ENCODE measurements around the gene TSPOAP1. TPM values are rescaled to one million over a fixed set of nuclear protein-coding genes. Genes with fewer than 3 reads are reported as not detected.

The TSPOAP1 gene
- total and polyA plus RNA-seq, 10 of the 15 experiments (the other 5 are each of a cell fraction or from before 2014, with no cell fraction given): 0.58 to 16.4 (median 4.2) TPM; not detected in 1

DNA sequence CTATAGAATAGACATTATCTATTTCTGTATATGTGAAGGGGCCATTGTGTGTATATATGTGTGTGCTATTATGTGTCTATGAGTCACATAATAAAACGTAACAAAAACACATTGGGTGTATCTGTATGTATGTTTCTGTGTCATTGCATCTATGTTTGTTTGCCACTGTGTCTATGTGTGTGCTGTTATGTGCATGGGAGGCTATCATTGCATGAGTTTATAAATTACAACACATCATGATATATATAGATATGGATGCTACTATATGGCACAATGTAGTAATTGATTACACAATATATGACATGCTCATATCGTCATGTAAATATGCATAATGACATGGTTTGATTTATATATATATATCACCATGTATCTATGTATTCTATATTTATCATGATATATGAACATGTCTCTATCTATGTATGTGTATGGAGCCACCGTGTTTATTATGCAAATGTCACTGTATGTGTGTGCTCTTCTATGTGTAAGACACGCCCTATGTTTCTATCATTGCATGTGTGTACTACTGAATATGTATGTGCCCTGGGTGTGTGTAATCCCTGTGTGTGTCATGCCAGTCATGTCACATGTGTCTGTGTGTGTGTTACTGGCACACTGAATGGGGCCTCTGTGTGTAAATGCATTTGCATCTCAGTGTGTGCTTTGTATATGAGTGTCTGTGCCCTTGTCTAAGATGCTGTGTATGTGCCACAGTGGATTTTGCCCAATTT lies 1.4 kb upstream of the TSPOAP1 start (continued):
- TF ChIP-seq CREM (IDR thresholded peaks at IDR 0.05; ENCODE audit: low read depth): no peak; the same call in 1 of the 2 replicates
- TF ChIP-seq, protein P1, sequence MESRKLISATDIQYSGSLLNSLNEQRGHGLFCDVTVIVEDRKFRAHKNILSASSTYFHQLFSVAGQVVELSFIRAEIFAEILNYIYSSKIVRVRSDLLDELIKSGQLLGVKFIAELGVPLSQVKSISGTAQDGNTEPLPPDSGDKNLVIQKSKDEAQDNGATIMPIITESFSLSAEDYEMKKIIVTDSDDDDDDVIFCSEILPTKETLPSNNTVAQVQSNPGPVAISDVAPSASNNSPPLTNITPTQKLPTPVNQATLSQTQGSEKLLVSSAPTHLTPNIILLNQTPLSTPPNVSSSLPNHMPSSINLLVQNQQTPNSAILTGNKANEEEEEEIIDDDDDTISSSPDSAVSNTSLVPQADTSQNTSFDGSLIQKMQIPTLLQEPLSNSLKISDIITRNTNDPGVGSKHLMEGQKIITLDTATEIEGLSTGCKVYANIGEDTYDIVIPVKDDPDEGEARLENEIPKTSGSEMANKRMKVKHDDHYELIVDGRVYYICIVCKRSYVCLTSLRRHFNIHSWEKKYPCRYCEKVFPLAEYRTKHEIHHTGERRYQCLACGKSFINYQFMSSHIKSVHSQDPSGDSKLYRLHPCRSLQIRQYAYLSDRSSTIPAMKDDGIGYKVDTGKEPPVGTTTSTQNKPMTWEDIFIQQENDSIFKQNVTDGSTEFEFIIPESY (IDR thresholded peaks at IDR 0.05): no peak

DNA sequence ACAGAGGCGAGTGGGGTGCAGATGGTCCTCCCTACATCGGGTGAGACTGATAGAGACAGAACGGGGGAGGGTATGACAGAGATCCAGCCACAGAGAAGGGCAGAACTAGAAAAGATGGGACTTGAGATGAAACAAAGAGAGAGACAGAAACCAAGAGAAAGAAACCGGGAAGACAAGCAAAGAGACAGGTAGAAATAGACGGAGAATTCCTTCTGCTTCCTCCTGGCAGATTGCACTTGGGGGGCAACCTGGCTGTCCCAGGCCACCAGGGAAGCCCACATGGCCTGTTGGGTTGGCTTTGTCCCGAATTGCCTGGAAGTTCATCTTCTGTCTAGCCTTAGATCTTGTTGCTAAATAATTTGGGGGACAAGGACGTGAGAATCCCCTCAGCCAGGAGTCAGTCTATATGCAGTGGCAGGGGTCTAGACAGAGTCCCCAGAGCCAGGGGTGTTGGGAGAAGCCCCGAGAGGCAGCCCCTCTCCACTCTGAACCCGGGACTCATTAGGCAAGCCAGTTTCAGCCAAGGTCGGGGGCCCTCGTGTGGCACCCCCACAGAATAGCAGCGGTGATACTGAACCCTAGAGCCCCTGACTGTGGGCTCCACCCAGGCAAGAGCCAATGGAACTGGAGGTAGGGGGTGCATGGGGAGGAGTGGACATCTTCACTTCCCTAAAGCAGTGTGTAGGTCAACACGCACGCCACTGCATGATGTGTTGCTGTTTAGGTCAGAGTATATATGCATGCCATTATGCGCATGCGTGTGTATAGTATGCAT lies 627 bp upstream of the TSPOAP1 start:
- POLR2A ChIA-PET: interaction anchor here (1.7 kb wide), 1 partner anchor 11 kb away, joined by 5 read pairs; no protein-coding TSS in a partner anchor
- Histone ChIP-seq H3K9me3 (replicated peaks; ENCODE audit: control insufficient read depth, insufficient read depth, low read length) (no peaks in the 10 kb centered on the region; the same call in 2 of the 3 replicates), H3K9ac (ENCODE audit: control insufficient read depth, insufficient read depth, low read length) (peak overlapping the region; percentile 48), H4K20me1 (ENCODE audit: control insufficient read depth, insufficient read depth) (no peaks in the 10 kb centered on the region; the same call in 1 of the 2 replicates), H3K4me1 (ENCODE audit: control insufficient read depth, insufficient read depth, low read length) (peaks cover 22% of the 10 kb centered on the region), H3K27me3 (replicated peaks in 1 of 2; ENCODE audit: control insufficient read depth in 2 of 2, insufficient read depth in 2 of 2, low read length in 1 of 2) (no peaks in the 10 kb centered on the region; a peak in 1 of 4 replicates), H3K4me2 (ENCODE audit: control insufficient read depth, insufficient read depth) (peak overlapping the region; percentile 73), H3K4me3 (peak overlapping the region; percentile 56; the same call in 1 of the 2 replicates), H2AFZ (ENCODE audit: control insufficient read depth, low read depth, low read length) (no peak overlapping the region), H3K27ac (ENCODE audit: control insufficient read depth, insufficient read depth) (peak overlapping the region; percentile 60), H3K36me3 (ENCODE audit: control insufficient read depth in 2 of 2, insufficient read depth in 2 of 2, low read length in 1 of 2) (peaks cover 6 to 14% of the 10 kb centered on the region in 2 experiments), H3K79me2 (ENCODE audit: control insufficient read depth, insufficient read depth, low read length) (peaks cover 57% of the 10 kb centered on the region)
- SMC1A ChIA-PET (ENCODE audit: uncharacterized antibody, unreplicated experiment): interaction anchor here (1.5 to 2.3 kb wide), 4 partner anchors 8 to 176 kb away, joined by 3 to 16 read pairs (median 12); partner anchors contain the start of gene SUPT4H1
- CTCF ChIA-PET: interaction anchor here (1.8 to 4.0 kb wide), 3 partner anchors 9 to 25 kb away, joined by 5 to 51 read pairs (median 15); no protein-coding TSS in a partner anchor
- no TSS peak for BruUV-seq (replicated peaks)
- 2% methylated on average over 16 of the region's 16 CpGs for WGBS (ENCODE audit: insufficient coverage, insufficient replicate concordance, low lambda C conversion rate, missing lambda C conversion rate)
- RAD21 ChIA-PET (ENCODE audit: unreplicated experiment): interaction anchor here (1.1 to 3.6 kb wide), 4 partner anchors 9 to 22 kb away, joined by 4 to 40 read pairs (median 18); partner anchors contain the start of gene SUPT4H1
- FAIRE-seq: peak; percentile 94
- intact Hi-C loops (cut with micrococcal nuclease; ENCODE audit: unreplicated experiment): loop anchor here (1.0 kb wide), 2 partner anchors 15 to 23 kb away; partner anchors contain the start of gene SUPT4H1
- ATAC-seq: peak; percentile 51
- DNase-seq (ENCODE audit: low read depth, low spot score): peak; percentile 97
- in situ Hi-C loops (cut with MboI): no loop called here
- TF ChIP-seq NRF1 (conservative IDR thresholded peaks at IDR 0.05; ENCODE audit: low read depth, low read length) (peak; percentile 26; the same call in 1 of the 2 replicates), ETV6 (conservative IDR thresholded peaks at IDR 0.05 in 1 of 2, IDR thresholded peaks at IDR 0.05 in 1 of 2; ENCODE audit: borderline replicate concordance in 1 of 2, low read depth in 1 of 2) (peak in 1 of 2 experiments; percentile 47; a peak in 2 of 4 replicates), YBX1 (IDR thresholded peaks at IDR 0.05) (no peak), IKZF2 (IDR thresholded peaks at IDR 0.05) (peak; percentile 55 to 79), SP1 (IDR thresholded peaks at IDR 0.05; ENCODE audit: low read depth, low read length) (peak; percentile 19), PAX8 (IDR thresholded peaks at IDR 0.05) (no peak), IRF4 (IDR thresholded peaks at IDR 0.05; ENCODE audit: low read depth, low read length) (peak; percentile 64), NFXL1 (IDR thresholded peaks at IDR 0.05; ENCODE audit: borderline replicate concordance) (no peak; the same call in 1 of the 2 replicates), HCFC1 (IDR thresholded peaks at IDR 0.05; ENCODE audit: low read length) (peak; percentile 46; the same call in 1 of the 2 replicates), BMI1 (IDR thresholded peaks at IDR 0.05; ENCODE audit: borderline replicate concordance) (peak; percentile 57), PML (IDR thresholded peaks at IDR 0.05; ENCODE audit: low read length) (no peak), MEF2A (IDR thresholded peaks at IDR 0.05; ENCODE audit: insufficient read depth, low read depth, low read length) (no peak; the same call in 1 of the 2 replicates)
- TF ChIP-seq, protein P2, sequence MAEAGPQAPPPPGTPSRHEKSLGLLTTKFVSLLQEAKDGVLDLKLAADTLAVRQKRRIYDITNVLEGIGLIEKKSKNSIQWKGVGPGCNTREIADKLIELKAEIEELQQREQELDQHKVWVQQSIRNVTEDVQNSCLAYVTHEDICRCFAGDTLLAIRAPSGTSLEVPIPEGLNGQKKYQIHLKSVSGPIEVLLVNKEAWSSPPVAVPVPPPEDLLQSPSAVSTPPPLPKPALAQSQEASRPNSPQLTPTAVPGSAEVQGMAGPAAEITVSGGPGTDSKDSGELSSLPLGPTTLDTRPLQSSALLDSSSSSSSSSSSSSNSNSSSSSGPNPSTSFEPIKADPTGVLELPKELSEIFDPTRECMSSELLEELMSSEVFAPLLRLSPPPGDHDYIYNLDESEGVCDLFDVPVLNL (IDR thresholded peaks at IDR 0.05; ENCODE audit: low read depth, low read length): no peak
- TF ChIP-seq, protein P3, sequence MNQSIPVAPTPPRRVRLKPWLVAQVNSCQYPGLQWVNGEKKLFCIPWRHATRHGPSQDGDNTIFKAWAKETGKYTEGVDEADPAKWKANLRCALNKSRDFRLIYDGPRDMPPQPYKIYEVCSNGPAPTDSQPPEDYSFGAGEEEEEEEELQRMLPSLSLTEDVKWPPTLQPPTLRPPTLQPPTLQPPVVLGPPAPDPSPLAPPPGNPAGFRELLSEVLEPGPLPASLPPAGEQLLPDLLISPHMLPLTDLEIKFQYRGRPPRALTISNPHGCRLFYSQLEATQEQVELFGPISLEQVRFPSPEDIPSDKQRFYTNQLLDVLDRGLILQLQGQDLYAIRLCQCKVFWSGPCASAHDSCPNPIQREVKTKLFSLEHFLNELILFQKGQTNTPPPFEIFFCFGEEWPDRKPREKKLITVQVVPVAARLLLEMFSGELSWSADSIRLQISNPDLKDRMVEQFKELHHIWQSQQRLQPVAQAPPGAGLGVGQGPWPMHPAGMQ (IDR thresholded peaks at IDR 0.05; ENCODE audit: borderline replicate concordance): no peak

All from GM12878 (cell line).